ENCODE measurements around the gene HDAC4.

HDAC4 gene

GRCh38 chr2:239370403-239370802 lies 30.4 kb downstream of the HDAC4 start:
- H3K4me3 ChIP-seq (ENCODE audit: low read depth in 1 of 2, low read length in 1 of 2): no peak overlapping the region

GRCh38 chr2:239369631-239370161 lies 31.1 kb downstream of the HDAC4 start:
- no peak for TF ChIP-seq CTCF (IDR thresholded peaks at IDR 0.05)
- Histone ChIP-seq H3K4me3 (ENCODE audit: low read depth in 1 of 2, low read length in 1 of 2) (peak overlapping the region in 1 of 2 experiments; percentile 20), H3K27ac (peak overlapping the region; percentile 64), H3K4me1 (ENCODE audit: control insufficient read depth in 1 of 2, insufficient read depth in 1 of 2, low read depth in 1 of 2, low read length in 1 of 2) (peaks cover 8 to 11% of the 10 kb centered on the region in 2 experiments), H3K9me3 (no peaks in the 10 kb centered on the region), H3K27me3 (no peaks in the 10 kb centered on the region), H3K36me3 (peaks cover 5% of the 10 kb centered on the region)

More at GRCh38 chr2:239370403-239370802, 30.4 kb downstream of the HDAC4 start:
- no peak for TF ChIP-seq CTCF (IDR thresholded peaks at IDR 0.05)
- peaks cover 10% of the 10 kb centered on the region for H3K36me3 ChIP-seq
- peaks cover 8 to 11% of the 10 kb centered on the region in 2 experiments for H3K4me1 ChIP-seq (ENCODE audit: control insufficient read depth in 1 of 2, insufficient read depth in 1 of 2, low read depth in 1 of 2, low read length in 1 of 2)
- no peaks in the 10 kb centered on the region for H3K27me3 ChIP-seq
- no peaks in the 10 kb centered on the region for H3K9me3 ChIP-seq
- peak overlapping the region; percentile 64 for H3K27ac ChIP-seq

- Histone ChIP-seq H3K27me3 (no peaks in the 10 kb centered on the region), H3K4me3 (ENCODE audit: low read depth in 1 of 2, low read length in 1 of 2) (no peak overlapping the region), H3K4me1 (ENCODE audit: control insufficient read depth in 1 of 2, insufficient read depth in 1 of 2, low read depth in 1 of 2, low read length in 1 of 2) (peaks cover 11% of the 10 kb centered on the region in 2 experiments), H3K27ac (peak overlapping the region; percentile 64), H3K36me3 (peaks cover 5% of the 10 kb centered on the region), H3K9me3 (no peaks in the 10 kb centered on the region)
- no peak for TF ChIP-seq CTCF (IDR thresholded peaks at IDR 0.05)
Observed at GRCh38 chr2:239368906-239369552, 31.8 kb downstream of the HDAC4 start.

- Histone ChIP-seq H3K4me3 (ENCODE audit: low read depth in 1 of 2, low read length in 1 of 2) (no peak overlapping the region), H3K36me3 (peaks cover 5% of the 10 kb centered on the region), H3K9me3 (no peaks in the 10 kb centered on the region), H3K27ac (no peak overlapping the region), H3K27me3 (no peaks in the 10 kb centered on the region), H3K4me1 (ENCODE audit: control insufficient read depth in 1 of 2, insufficient read depth in 1 of 2, low read depth in 1 of 2, low read length in 1 of 2) (peaks cover 11 to 15% of the 10 kb centered on the region in 2 experiments)
- no peak for TF ChIP-seq CTCF (IDR thresholded peaks at IDR 0.05)
Observed at GRCh38 chr2:239368321-239368720, 32.5 kb downstream of the HDAC4 start.

GRCh38 chr2:239366740-239367139 lies 34.1 kb downstream of the HDAC4 start:
- Histone ChIP-seq H3K4me3 (ENCODE audit: low read depth in 1 of 2, low read length in 1 of 2) (no peak overlapping the region), H3K9me3 (no peaks in the 10 kb centered on the region), H3K36me3 (peaks cover 5% of the 10 kb centered on the region), H3K27ac (no peak overlapping the region), H3K27me3 (no peaks in the 10 kb centered on the region), H3K4me1 (ENCODE audit: control insufficient read depth in 1 of 2, insufficient read depth in 1 of 2, low read depth in 1 of 2, low read length in 1 of 2) (peaks cover 11 to 15% of the 10 kb centered on the region in 2 experiments)
- TF ChIP-seq CTCF (IDR thresholded peaks at IDR 0.05): no peak
